HL-60 (cell line): ENCODE data around the gene TMEM98.
"Not testable (repeated sequence)": the region's sequence is repeated elsewhere in the genome, so short reads cannot be mapped to it uniquely, and the experiment has no call there.

ENCODE experiments used
- DNase-seq, 2 experiments: peaks; one replicate each; pipeline ENCODE4 v3.0.0-alpha.2; 2010 to 2020; ENCODE audit warnings: low read depth in 1 of 2, low spot score in 1 of 2
- H3K27ac ChIP-seq: fragments of 250-450 bp; sonication (Bioruptor Pico); replicated peaks from 2 replicates; pipeline ENCODE4 v1.5.1; 2020; ENCODE audit warnings: mild to moderate bottlenecking, moderate library complexity
- H3K27me3 ChIP-seq: fragments of 250-450 bp; sonication (Bioruptor Pico); 2 replicates; pipeline ENCODE4 v1.5.1; 2021; ENCODE audit warnings: mild to moderate bottlenecking, moderate library complexity; ENCODE audit not compliant: insufficient read depth, poor library complexity, severe bottlenecking
- H3K4me3 ChIP-seq: replicated peaks from 2 replicates; pipeline ENCODE4 v1.5.1; 2011; ENCODE audit warnings: mild to moderate bottlenecking, control low read depth, low read length; ENCODE audit not compliant: insufficient read depth
- GABPA ChIP-seq: IDR thresholded peaks from 2 replicates; pipeline ENCODE4 v1.6.1; 2012; ENCODE audit warnings: low read depth
- POLR2AphosphoS5 ChIP-seq: IDR thresholded peaks from 2 replicates; pipeline ENCODE4 v1.6.1; 2012; ENCODE audit warnings: low read depth
- SPI1 ChIP-seq: IDR thresholded peaks from 2 replicates; pipeline ENCODE4 v1.6.1; 2012; ENCODE audit warnings: low read depth, mild to moderate bottlenecking, borderline replicate concordance
- TF ChIP-seq, protein P1 (sequence below): IDR thresholded peaks from one replicate; pipeline ENCODE4 v1.5.1; 2011; ENCODE audit warnings: low read length, control low read depth, inconsistent platforms; ENCODE audit not compliant: insufficient read depth
- TF ChIP-seq, protein P2 (sequence below): IDR thresholded peaks from 2 replicates; pipeline ENCODE4 v1.6.1; 2012; ENCODE audit warnings: low read depth; ENCODE audit not compliant: insufficient replicate concordance

TMEM98 gene

DNA sequence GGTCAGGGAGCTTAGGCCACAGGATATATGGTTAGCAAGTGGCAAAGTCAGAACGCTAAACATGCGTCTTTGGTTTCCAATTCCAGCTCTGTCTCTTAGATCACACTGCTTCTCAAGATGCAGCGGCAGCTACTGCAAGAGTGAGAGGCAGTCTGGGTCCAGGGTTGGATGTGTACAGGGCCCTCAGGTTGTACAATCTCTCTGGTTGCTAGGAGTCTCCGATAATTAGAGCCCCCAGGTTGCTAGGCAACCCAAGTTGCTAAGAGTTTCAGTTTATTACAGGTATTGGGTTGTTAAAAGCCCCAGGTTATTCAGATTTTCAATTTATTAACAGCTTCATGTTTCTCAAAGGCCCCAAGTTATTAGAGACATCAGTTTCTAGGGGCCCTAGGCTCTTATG, 48.2 kb downstream of the TMEM98 start:
- TF ChIP-seq SPI1: no peak
- no peak for TF ChIP-seq POLR2AphosphoS5
- TF ChIP-seq GABPA: no peak
- TF ChIP-seq, protein P1, sequence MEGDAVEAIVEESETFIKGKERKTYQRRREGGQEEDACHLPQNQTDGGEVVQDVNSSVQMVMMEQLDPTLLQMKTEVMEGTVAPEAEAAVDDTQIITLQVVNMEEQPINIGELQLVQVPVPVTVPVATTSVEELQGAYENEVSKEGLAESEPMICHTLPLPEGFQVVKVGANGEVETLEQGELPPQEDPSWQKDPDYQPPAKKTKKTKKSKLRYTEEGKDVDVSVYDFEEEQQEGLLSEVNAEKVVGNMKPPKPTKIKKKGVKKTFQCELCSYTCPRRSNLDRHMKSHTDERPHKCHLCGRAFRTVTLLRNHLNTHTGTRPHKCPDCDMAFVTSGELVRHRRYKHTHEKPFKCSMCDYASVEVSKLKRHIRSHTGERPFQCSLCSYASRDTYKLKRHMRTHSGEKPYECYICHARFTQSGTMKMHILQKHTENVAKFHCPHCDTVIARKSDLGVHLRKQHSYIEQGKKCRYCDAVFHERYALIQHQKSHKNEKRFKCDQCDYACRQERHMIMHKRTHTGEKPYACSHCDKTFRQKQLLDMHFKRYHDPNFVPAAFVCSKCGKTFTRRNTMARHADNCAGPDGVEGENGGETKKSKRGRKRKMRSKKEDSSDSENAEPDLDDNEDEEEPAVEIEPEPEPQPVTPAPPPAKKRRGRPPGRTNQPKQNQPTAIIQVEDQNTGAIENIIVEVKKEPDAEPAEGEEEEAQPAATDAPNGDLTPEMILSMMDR: no peak
- TF ChIP-seq, protein P2, sequence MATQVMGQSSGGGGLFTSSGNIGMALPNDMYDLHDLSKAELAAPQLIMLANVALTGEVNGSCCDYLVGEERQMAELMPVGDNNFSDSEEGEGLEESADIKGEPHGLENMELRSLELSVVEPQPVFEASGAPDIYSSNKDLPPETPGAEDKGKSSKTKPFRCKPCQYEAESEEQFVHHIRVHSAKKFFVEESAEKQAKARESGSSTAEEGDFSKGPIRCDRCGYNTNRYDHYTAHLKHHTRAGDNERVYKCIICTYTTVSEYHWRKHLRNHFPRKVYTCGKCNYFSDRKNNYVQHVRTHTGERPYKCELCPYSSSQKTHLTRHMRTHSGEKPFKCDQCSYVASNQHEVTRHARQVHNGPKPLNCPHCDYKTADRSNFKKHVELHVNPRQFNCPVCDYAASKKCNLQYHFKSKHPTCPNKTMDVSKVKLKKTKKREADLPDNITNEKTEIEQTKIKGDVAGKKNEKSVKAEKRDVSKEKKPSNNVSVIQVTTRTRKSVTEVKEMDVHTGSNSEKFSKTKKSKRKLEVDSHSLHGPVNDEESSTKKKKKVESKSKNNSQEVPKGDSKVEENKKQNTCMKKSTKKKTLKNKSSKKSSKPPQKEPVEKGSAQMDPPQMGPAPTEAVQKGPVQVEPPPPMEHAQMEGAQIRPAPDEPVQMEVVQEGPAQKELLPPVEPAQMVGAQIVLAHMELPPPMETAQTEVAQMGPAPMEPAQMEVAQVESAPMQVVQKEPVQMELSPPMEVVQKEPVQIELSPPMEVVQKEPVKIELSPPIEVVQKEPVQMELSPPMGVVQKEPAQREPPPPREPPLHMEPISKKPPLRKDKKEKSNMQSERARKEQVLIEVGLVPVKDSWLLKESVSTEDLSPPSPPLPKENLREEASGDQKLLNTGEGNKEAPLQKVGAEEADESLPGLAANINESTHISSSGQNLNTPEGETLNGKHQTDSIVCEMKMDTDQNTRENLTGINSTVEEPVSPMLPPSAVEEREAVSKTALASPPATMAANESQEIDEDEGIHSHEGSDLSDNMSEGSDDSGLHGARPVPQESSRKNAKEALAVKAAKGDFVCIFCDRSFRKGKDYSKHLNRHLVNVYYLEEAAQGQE: no peak
- no peak for DNase-seq
- Histone ChIP-seq H3K27me3 (no peaks in the 10 kb centered on the region), H3K27ac (no peak overlapping the region), H3K4me3 (no peak overlapping the region)

DNA sequence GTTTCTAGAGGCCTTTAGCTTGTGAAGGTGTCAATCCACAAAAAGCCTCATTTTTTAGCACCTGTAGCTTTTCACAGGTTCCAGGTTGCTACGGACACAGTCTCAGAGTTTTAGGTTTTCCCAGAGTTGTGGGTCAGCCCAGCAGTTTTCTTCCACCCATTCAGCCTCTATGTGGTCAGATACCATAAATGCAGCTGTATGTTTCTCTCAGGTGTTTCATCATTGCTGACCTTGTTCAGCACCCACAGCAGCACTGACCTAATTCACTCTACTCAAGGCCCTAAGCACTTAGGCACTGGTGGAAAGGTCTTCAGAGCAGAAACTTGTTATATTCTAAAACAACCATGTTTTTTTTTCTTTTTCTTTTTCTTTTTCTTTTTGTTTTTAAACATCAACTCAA, 48.7 kb downstream of the TMEM98 start:
- TF ChIP-seq, protein P1: no peak
- TF ChIP-seq SPI1: no peak
- TF ChIP-seq GABPA: no peak
- H3K4me3 ChIP-seq: no peak overlapping the region
- H3K27me3 ChIP-seq: no peaks in the 10 kb centered on the region
- no peak overlapping the region for H3K27ac ChIP-seq
- no peak for DNase-seq

DNA sequence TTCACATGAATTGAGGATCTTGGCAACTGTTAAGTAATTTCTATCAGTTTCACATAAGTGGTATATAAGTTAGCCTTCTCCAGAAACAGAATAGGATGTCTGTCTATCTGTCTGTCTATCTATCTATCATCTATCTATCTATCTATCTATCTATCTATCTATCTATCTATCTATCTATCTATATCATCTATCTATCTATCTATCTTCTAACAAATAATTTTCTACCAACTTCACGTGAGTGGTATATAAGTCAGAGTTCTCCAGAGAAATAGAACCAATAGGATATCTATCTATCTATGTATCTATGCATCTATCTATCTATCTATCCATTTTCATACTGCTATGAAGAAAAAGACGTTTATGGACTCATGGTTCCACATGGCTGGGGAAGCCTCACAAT, 52.3 kb downstream of the TMEM98 start:
- DNase-seq: no peak
- Histone ChIP-seq H3K27me3 (no peaks in the 10 kb centered on the region), H3K4me3 (no peak overlapping the region), H3K27ac (no peak overlapping the region)
- TF ChIP-seq GABPA (no peak), SPI1 (no peak), POLR2AphosphoS5 (no peak)
- TF ChIP-seq, protein P1: no peak
- TF ChIP-seq, protein P2: no peak

GRCh38 chr17:32981611-32982010, 53.7 kb downstream of the TMEM98 start:
- not testable (repeated sequence) for H3K4me3 ChIP-seq, H3K27ac ChIP-seq, H3K27me3 ChIP-seq, DNase-seq
